GM12878 (cell line): ENCODE results near the gene ZNF234. TPM values are rescaled to one million over a fixed set of nuclear protein-coding genes. Genes with fewer than 3 reads are reported as not detected.

ENCODE experiments used
- ASH2L ChIP-seq: fragments of 300-600, 200-600 bp; sonication (generic); IDR thresholded peaks from 2 replicates; pipeline ENCODE4 v1.6.1; 2017; ENCODE audit warnings: low read depth, mild to moderate bottlenecking, borderline replicate concordance
- MLLT1 ChIP-seq: fragments of 450-650 bp; IDR thresholded peaks from 2 replicates; pipeline ENCODE4 v1.6.1; 2016; ENCODE audit warnings: mild to moderate bottlenecking
- NFYB ChIP-seq: IDR thresholded peaks from 2 replicates; pipeline ENCODE4 v1.6.1; 2011; ENCODE audit warnings: low read depth, mild to moderate bottlenecking, low read length, improper control_type of control experiment, moderate library complexity; ENCODE audit not compliant: insufficient read depth
- RELB ChIP-seq: fragments of 450-650 bp; IDR thresholded peaks from 2 replicates; pipeline ENCODE4 v1.6.1; 2017; ENCODE audit warnings: low read depth, mild to moderate bottlenecking, moderate library complexity
- ZBTB11 ChIP-seq: fragments of 450-650 bp; formaldehyde crosslinking; IDR thresholded peaks from 2 replicates; pipeline ENCODE4 v1.5.0; 2022; ENCODE audit warnings: mild to moderate bottlenecking, missing genetic modification characterization
- polyA plus RNA-seq, 11 experiments: library from polyadenylated mRNA; depleted of rRNA in 4 of 11; unstranded in 6 of 11; stranded (reverse) in 5 of 11; fragments of >200 nt; fragmentation: Nextera tagmentation in 4 of 11; fragmentation: Illumina TruSeq in 1 of 11; extraction: Ambion mirVana in 4 of 11; extraction: Trizol in 1 of 11; gene quantifications; 1 replicate in 1 of 11; 2 replicates in 10 of 11; pipeline versions ENCODE4 v1.2.1 to v1.2.3, GENCODE V29; 2011 to 2016; ENCODE audit warnings: inconsistent platforms in 2 of 11, missing spikeins in 2 of 11, low read depth in 1 of 11
- total RNA-seq, 4 experiments: library from RNA; depleted of rRNA in 3 of 4; stranded (reverse); fragments of >200 nt in 3 of 4; fragmentation: Illumina TruSeq in 1 of 4; extraction: Trizol in 1 of 4; gene quantifications; 2 replicates each; pipeline versions ENCODE4 v1.2.1 to v1.2.3, GENCODE V29; 2013 to 2021

Gene ZNF234
- total and polyA plus RNA-seq, 10 of the 15 experiments (the other 5 are each of a cell fraction or from before 2014, with no cell fraction given) = 2.7 to 10.5 (median 5.2) TPM

- no peak for TF ChIP-seq NFYB
- no peak for TF ChIP-seq ASH2L
- TF ChIP-seq RELB = peak; percentile 66; the same call in 1 of the 2 replicates
- no peak for TF ChIP-seq ZBTB11
- 0 out of 2 replicates have a peak, but pooled peaks have one; percentile 41 for TF ChIP-seq MLLT1
Measured at GRCh38 chr19:44207126-44207803, 65.9 kb downstream of the ZNF234 start (continued).

Other genes starting within 250 kb of the ZNF234 start
Only the 7 nearest of the 14 such genes appear.
- gene ZNF222, start 116.2 kb upstream of the ZNF234 start, total RNA-seq (2014; rRNA removed) = 4.0 and 4.1 TPM in 2 replicates
- gene ZNF222, start 116.2 kb upstream of the ZNF234 start, total RNA-seq (2014; rRNA removed; fragmentation: Illumina TruSeq; extraction: Trizol) = 4.6 and 5.6 TPM in 2 replicates
- 2.9 and 3.9 TPM in 2 replicates for gene ZNF222, start 116.2 kb upstream of the ZNF234 start, total RNA-seq (2021)
- 5.9 and 8.7 TPM in 2 replicates for gene ZNF222, start 116.2 kb upstream of the ZNF234 start, polyA plus RNA-seq (2011; rRNA removed)
- 4.4 and 7.4 TPM in 2 replicates for gene ZNF222, start 116.2 kb upstream of the ZNF234 start, polyA plus RNA-seq (2014; fragmentation: Illumina TruSeq; extraction: Trizol)
- 1 to 10 TPM; 3.3 to 4.7 TPM for gene ZNF222, start 116.2 kb upstream of the ZNF234 start, polyA plus RNA-seq (2014; fragmentation: Nextera tagmentation; extraction: Ambion mirVana)
- 3.2 and 4.6 TPM in 2 replicates for gene ZNF222, start 116.2 kb upstream of the ZNF234 start, polyA plus RNA-seq (2014; rRNA removed)
- gene ZNF222, start 116.2 kb upstream of the ZNF234 start, polyA plus RNA-seq (2016; fragmentation: Nextera tagmentation; extraction: Ambion mirVana) = 1 to 10 TPM; 2.3 to 2.4 TPM
- gene ZNF223, start 89.5 kb upstream of the ZNF234 start, total RNA-seq (2014; rRNA removed) = 0.11 TPM in 1 of 2 replicates, not detected in the other
- 0.18 TPM in 1 of 2 replicates, not detected in the other for gene ZNF223, start 89.5 kb upstream of the ZNF234 start, total RNA-seq (2014; rRNA removed; fragmentation: Illumina TruSeq; extraction: Trizol)
- not detected in 2 replicates for gene ZNF223, start 89.5 kb upstream of the ZNF234 start, total RNA-seq (2021)
- 3.7 and 5.0 TPM in 2 replicates for gene ZNF223, start 89.5 kb upstream of the ZNF234 start, polyA plus RNA-seq (2011; rRNA removed)
- 0.09 TPM in 1 of 2 replicates, not detected in the other for gene ZNF223, start 89.5 kb upstream of the ZNF234 start, polyA plus RNA-seq (2014; fragmentation: Illumina TruSeq; extraction: Trizol)
- under 1 TPM in 1 of 2 experiments, not detected in 1; 0.16 TPM for gene ZNF223, start 89.5 kb upstream of the ZNF234 start, polyA plus RNA-seq (2014; fragmentation: Nextera tagmentation; extraction: Ambion mirVana)
- gene ZNF223, start 89.5 kb upstream of the ZNF234 start, polyA plus RNA-seq (2014; rRNA removed) = 0.05 and 0.14 TPM in 2 replicates
- gene ZNF223, start 89.5 kb upstream of the ZNF234 start, polyA plus RNA-seq (2016; fragmentation: Nextera tagmentation; extraction: Ambion mirVana) = under 1 TPM in 1 of 2 experiments, not detected in 1; 0.20 TPM
- 0.45 and 0.49 TPM in 2 replicates for gene ZNF284, start 69.4 kb upstream of the ZNF234 start, total RNA-seq (2014; rRNA removed)
- gene ZNF284, start 69.4 kb upstream of the ZNF234 start, total RNA-seq (2014; rRNA removed; fragmentation: Illumina TruSeq; extraction: Trizol) = 0.72 and 0.88 TPM in 2 replicates
- gene ZNF284, start 69.4 kb upstream of the ZNF234 start, total RNA-seq (2021) = 0.53 and 0.82 TPM in 2 replicates
- 1.7 TPM in 2 replicates for gene ZNF284, start 69.4 kb upstream of the ZNF234 start, polyA plus RNA-seq (2011; rRNA removed)
- 0.48 and 0.62 TPM in 2 replicates for gene ZNF284, start 69.4 kb upstream of the ZNF234 start, polyA plus RNA-seq (2014; fragmentation: Illumina TruSeq; extraction: Trizol)
- gene ZNF284, start 69.4 kb upstream of the ZNF234 start, polyA plus RNA-seq (2014; fragmentation: Nextera tagmentation; extraction: Ambion mirVana) = under 1 TPM; 0.37 to 0.68 TPM
- gene ZNF284, start 69.4 kb upstream of the ZNF234 start, polyA plus RNA-seq (2014; rRNA removed) = 0.25 and 0.35 TPM in 2 replicates
- gene ZNF284, start 69.4 kb upstream of the ZNF234 start, polyA plus RNA-seq (2016; fragmentation: Nextera tagmentation; extraction: Ambion mirVana) = under 1 TPM; 0.60 TPM
- gene ZNF224, start 47.2 kb upstream of the ZNF234 start, total RNA-seq (2014; rRNA removed) = 17.2 and 21.7 TPM in 2 replicates
- gene ZNF224, start 47.2 kb upstream of the ZNF234 start, total RNA-seq (2014; rRNA removed; fragmentation: Illumina TruSeq; extraction: Trizol) = 20.1 and 20.7 TPM in 2 replicates
- 14.2 and 15.3 TPM in 2 replicates for gene ZNF224, start 47.2 kb upstream of the ZNF234 start, total RNA-seq (2021)
- 39.4 and 53.6 TPM in 2 replicates for gene ZNF224, start 47.2 kb upstream of the ZNF234 start, polyA plus RNA-seq (2011; rRNA removed)
- gene ZNF224, start 47.2 kb upstream of the ZNF234 start, polyA plus RNA-seq (2014; fragmentation: Illumina TruSeq; extraction: Trizol) = 18.0 and 25.7 TPM in 2 replicates
- gene ZNF224, start 47.2 kb upstream of the ZNF234 start, polyA plus RNA-seq (2014; fragmentation: Nextera tagmentation; extraction: Ambion mirVana) = 1 to 10 TPM; 6.8 to 7.8 TPM
- gene ZNF224, start 47.2 kb upstream of the ZNF234 start, polyA plus RNA-seq (2014; rRNA removed) = 17.0 and 20.1 TPM in 2 replicates
- 10 to 100 TPM; 12.4 to 17.2 TPM for gene ZNF224, start 47.2 kb upstream of the ZNF234 start, polyA plus RNA-seq (2016; fragmentation: Nextera tagmentation; extraction: Ambion mirVana)
- gene ZNF225, start 28.2 kb upstream of the ZNF234 start, total RNA-seq (2014; rRNA removed) = 2.0 and 2.9 TPM in 2 replicates
- gene ZNF225, start 28.2 kb upstream of the ZNF234 start, total RNA-seq (2014; rRNA removed; fragmentation: Illumina TruSeq; extraction: Trizol) = 4.4 and 5.0 TPM in 2 replicates
- gene ZNF225, start 28.2 kb upstream of the ZNF234 start, total RNA-seq (2021) = 3.8 and 4.3 TPM in 2 replicates
- gene ZNF225, start 28.2 kb upstream of the ZNF234 start, polyA plus RNA-seq (2011; rRNA removed) = 3.8 and 6.4 TPM in 2 replicates
- 2.8 and 3.4 TPM in 2 replicates for gene ZNF225, start 28.2 kb upstream of the ZNF234 start, polyA plus RNA-seq (2014; fragmentation: Illumina TruSeq; extraction: Trizol)
- 1 to 10 TPM; 1.3 to 1.4 TPM for gene ZNF225, start 28.2 kb upstream of the ZNF234 start, polyA plus RNA-seq (2014; fragmentation: Nextera tagmentation; extraction: Ambion mirVana)
- 2.4 and 2.8 TPM in 2 replicates for gene ZNF225, start 28.2 kb upstream of the ZNF234 start, polyA plus RNA-seq (2014; rRNA removed)
- gene ZNF225, start 28.2 kb upstream of the ZNF234 start, polyA plus RNA-seq (2016; fragmentation: Nextera tagmentation; extraction: Ambion mirVana) = 1 to 10 TPM; 1.9 to 3.4 TPM
- gene ZNF226, start 23.5 kb downstream of the ZNF234 start, total RNA-seq (2014; rRNA removed) = 13.7 and 16.5 TPM in 2 replicates
- 17.8 and 20.3 TPM in 2 replicates for gene ZNF226, start 23.5 kb downstream of the ZNF234 start, total RNA-seq (2014; rRNA removed; fragmentation: Illumina TruSeq; extraction: Trizol)
- 17.2 and 18.5 TPM in 2 replicates for gene ZNF226, start 23.5 kb downstream of the ZNF234 start, total RNA-seq (2021)
- 35.1 and 45.0 TPM in 2 replicates for gene ZNF226, start 23.5 kb downstream of the ZNF234 start, polyA plus RNA-seq (2011; rRNA removed)
- gene ZNF226, start 23.5 kb downstream of the ZNF234 start, polyA plus RNA-seq (2014; fragmentation: Illumina TruSeq; extraction: Trizol) = 18.2 and 21.5 TPM in 2 replicates
- gene ZNF226, start 23.5 kb downstream of the ZNF234 start, polyA plus RNA-seq (2014; fragmentation: Nextera tagmentation; extraction: Ambion mirVana) = 10 to 100 TPM; 35.1 to 35.3 TPM
- gene ZNF226, start 23.5 kb downstream of the ZNF234 start, polyA plus RNA-seq (2014; rRNA removed) = 11.7 and 17.3 TPM in 2 replicates
- 10 to 100 TPM; 18.1 to 19.9 TPM for gene ZNF226, start 23.5 kb downstream of the ZNF234 start, polyA plus RNA-seq (2016; fragmentation: Nextera tagmentation; extraction: Ambion mirVana)
- 14.7 and 15.0 TPM in 2 replicates for gene ZNF227, start 71.0 kb downstream of the ZNF234 start, total RNA-seq (2014; rRNA removed)
- gene ZNF227, start 71.0 kb downstream of the ZNF234 start, total RNA-seq (2014; rRNA removed; fragmentation: Illumina TruSeq; extraction: Trizol) = 22.4 and 22.9 TPM in 2 replicates
- 17.2 and 20.9 TPM in 2 replicates for gene ZNF227, start 71.0 kb downstream of the ZNF234 start, total RNA-seq (2021)
- gene ZNF227, start 71.0 kb downstream of the ZNF234 start, polyA plus RNA-seq (2011; rRNA removed) = 19.3 and 24.2 TPM in 2 replicates
- gene ZNF227, start 71.0 kb downstream of the ZNF234 start, polyA plus RNA-seq (2014; fragmentation: Illumina TruSeq; extraction: Trizol) = 16.0 and 17.2 TPM in 2 replicates
- 1 to 10 TPM; 4.3 to 5.1 TPM for gene ZNF227, start 71.0 kb downstream of the ZNF234 start, polyA plus RNA-seq (2014; fragmentation: Nextera tagmentation; extraction: Ambion mirVana)
- 9.8 and 10.8 TPM in 2 replicates for gene ZNF227, start 71.0 kb downstream of the ZNF234 start, polyA plus RNA-seq (2014; rRNA removed)
- gene ZNF227, start 71.0 kb downstream of the ZNF234 start, polyA plus RNA-seq (2016; fragmentation: Nextera tagmentation; extraction: Ambion mirVana) = 10 to 100 TPM; 10.9 to 11.0 TPM